ENCODE measurements around the gene EMID1. TPM values are rescaled to one million over a fixed set of nuclear protein-coding genes. Genes with fewer than 3 reads are reported as not detected.

The EMID1 gene
- total and polyA plus RNA-seq, 10 donors: 18.5 to 90.3 (median 61.2) TPM

DNA sequence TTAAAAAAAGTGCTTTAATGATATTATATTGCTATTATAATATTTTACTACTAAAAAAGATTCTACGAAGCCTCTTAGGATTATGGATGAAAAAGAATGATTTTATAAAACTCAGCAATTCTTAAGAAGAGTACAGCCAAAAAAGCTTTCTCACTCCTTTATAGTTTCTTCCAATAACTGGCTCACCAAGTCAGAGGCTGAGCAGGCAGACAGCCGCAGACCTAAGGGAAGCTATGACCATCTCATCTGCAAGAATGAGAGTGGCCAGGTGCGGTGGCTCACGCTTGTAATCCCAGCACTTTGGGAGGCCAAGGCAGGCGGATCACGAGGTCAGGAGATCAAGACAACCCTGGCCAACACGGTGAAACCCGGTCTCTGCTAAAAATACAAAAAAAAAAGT, 12.7 kb upstream of the EMID1 start:
- H3K36me3 ChIP-seq: no peaks in the 10 kb centered on the region
- TF ChIP-seq, protein P1, sequence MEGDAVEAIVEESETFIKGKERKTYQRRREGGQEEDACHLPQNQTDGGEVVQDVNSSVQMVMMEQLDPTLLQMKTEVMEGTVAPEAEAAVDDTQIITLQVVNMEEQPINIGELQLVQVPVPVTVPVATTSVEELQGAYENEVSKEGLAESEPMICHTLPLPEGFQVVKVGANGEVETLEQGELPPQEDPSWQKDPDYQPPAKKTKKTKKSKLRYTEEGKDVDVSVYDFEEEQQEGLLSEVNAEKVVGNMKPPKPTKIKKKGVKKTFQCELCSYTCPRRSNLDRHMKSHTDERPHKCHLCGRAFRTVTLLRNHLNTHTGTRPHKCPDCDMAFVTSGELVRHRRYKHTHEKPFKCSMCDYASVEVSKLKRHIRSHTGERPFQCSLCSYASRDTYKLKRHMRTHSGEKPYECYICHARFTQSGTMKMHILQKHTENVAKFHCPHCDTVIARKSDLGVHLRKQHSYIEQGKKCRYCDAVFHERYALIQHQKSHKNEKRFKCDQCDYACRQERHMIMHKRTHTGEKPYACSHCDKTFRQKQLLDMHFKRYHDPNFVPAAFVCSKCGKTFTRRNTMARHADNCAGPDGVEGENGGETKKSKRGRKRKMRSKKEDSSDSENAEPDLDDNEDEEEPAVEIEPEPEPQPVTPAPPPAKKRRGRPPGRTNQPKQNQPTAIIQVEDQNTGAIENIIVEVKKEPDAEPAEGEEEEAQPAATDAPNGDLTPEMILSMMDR (IDR thresholded peaks at IDR 0.05 in 8 of 11, conservative IDR thresholded peaks at IDR 0.05 in 3 of 11): no peak
- TF ChIP-seq POLR2AphosphoS5 (IDR thresholded peaks at IDR 0.05): no peak
- TF ChIP-seq POLR2A (IDR thresholded peaks at IDR 0.05): no peak
- H3K27me3 ChIP-seq (replicated peaks in 1 of 7): peaks cover 0 to 6% (median 0%) of the 10 kb centered on the region in 7 donors
- intact Hi-C loops (cut with DNase I; ENCODE audit: low total_unique reads): no loop called here
- peaks cover 0 to 16% (median 9%) of the 10 kb centered on the region in 6 donors for H3K4me1 ChIP-seq
- WGBS, 5 donors: 84 to 95% (median 92%) methylated on average over 8 of the region's 8 CpGs
- no peak overlapping the region for H3K27ac ChIP-seq
- H3K9me3 ChIP-seq: peaks cover 0 to 12% (median 3%) of the 10 kb centered on the region in 8 donors
- DNase-seq: no peak
- H3K4me3 ChIP-seq: no peak overlapping the region

DNA sequence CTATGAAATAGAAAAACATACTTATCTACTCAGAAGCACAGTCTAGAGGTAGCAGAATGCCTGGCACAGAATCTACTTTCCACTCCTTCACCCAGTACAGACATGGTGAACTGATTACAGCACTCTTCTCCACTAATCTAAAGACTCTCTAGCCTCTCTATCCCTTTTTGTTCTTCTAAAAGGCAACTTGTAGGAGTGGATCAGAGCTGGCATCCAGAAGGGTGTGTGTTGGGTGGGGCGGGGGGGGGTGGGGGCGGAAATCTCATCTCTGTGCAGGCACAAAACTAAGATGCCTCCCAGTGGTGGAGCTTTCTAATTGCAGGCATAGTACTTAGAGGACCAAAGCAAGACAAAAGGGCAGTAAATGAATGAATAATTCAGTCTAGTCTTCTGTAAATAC, 11.5 kb upstream of the EMID1 start:
- H3K9me3 ChIP-seq: peaks cover 0 to 12% (median 3%) of the 10 kb centered on the region in 8 donors
- no peak overlapping the region for H3K4me3 ChIP-seq
- WGBS, 5 donors: 87 to 100% (median 93%) methylated on average over 2 of the region's 2 CpGs
- intact Hi-C loops (cut with DNase I; ENCODE audit: low total_unique reads): no loop called here
- TF ChIP-seq POLR2AphosphoS5 (IDR thresholded peaks at IDR 0.05) (no peak), POLR2A (IDR thresholded peaks at IDR 0.05) (no peak)
- TF ChIP-seq, protein P1 (IDR thresholded peaks at IDR 0.05 in 8 of 11, conservative IDR thresholded peaks at IDR 0.05 in 3 of 11): no peak
- H3K4me1 ChIP-seq: peaks cover 0 to 16% (median 9%) of the 10 kb centered on the region in 6 donors
- peaks cover 0 to 6% (median 0%) of the 10 kb centered on the region in 7 donors for H3K27me3 ChIP-seq (replicated peaks in 1 of 7)
- no peak for DNase-seq
- no peaks in the 10 kb centered on the region for H3K36me3 ChIP-seq
- H3K27ac ChIP-seq: no peak overlapping the region

DNA sequence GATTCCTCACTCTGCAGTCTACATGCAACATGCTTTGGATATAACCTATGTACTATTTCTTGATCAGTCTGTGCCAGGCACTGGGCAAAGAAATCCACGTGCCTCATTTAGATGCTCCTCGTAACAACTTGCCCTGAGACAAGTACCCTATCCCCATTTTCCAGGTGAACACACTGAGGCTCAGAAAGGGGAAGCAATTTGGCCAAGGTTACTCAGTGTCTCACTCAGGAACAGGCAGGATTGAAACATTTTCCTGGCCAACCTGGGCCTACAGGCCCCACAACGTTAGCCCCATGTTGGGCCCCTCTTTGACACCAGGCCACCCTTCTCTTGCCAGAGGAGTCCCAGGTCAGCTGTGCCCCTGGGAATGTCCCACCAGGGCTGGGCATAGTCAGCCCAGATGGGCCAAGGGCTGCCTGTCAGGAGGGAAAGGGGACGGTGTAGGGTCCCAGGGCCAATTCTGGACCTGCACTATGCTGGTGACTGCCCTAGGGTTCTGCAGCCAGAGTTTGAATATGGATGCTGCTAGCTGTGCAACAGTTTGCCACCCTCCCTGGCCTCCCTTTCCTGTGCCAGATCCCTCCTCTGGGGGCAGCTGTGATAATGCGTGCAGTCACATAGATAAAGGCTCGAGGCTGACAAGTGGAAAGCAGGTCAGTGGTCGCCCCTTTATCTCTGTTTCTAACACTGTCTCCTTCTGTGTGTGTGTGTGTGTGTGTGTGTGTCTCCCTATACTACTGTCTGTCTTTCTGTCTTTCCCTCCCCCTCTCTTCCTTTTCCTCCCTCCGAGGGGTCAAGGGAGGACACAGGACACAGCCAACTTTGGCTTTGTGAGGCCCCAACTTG, 10.4 kb upstream of the EMID1 start:
- H3K4me3 ChIP-seq: no peak overlapping the region
- H3K27me3 ChIP-seq (replicated peaks in 1 of 7): peaks cover 0 to 12% (median 0%) of the 10 kb centered on the region in 7 donors
- TF ChIP-seq POLR2A (IDR thresholded peaks at IDR 0.05) (no peak), POLR2AphosphoS5 (IDR thresholded peaks at IDR 0.05) (no peak)
- TF ChIP-seq, protein P1 (IDR thresholded peaks at IDR 0.05 in 8 of 11, conservative IDR thresholded peaks at IDR 0.05 in 3 of 11): no peak
- H3K36me3 ChIP-seq: no peaks in the 10 kb centered on the region
- WGBS, 5 donors: 41 to 60% (median 52%) methylated on average over 8 of the region's 8 CpGs
- H3K27ac ChIP-seq: peak overlapping the region in 6 of 8 donors; percentile 48 to 73 (median 54)
- intact Hi-C loops (cut with DNase I; ENCODE audit: low total_unique reads): no loop called here
- H3K4me1 ChIP-seq: peaks cover 0 to 16% (median 9%) of the 10 kb centered on the region in 6 donors
- peaks cover 0 to 12% (median 3%) of the 10 kb centered on the region in 8 donors for H3K9me3 ChIP-seq
- DNase-seq: no peak

All from spleen (tissue), 11 donors.